Mesothelial cell of epicardium (in vitro differentiated cells): Measurements from ENCODE around the gene TAOK2. TPM values are rescaled to one million over a fixed set of nuclear protein-coding genes. Genes with fewer than 3 reads are reported as not detected.

Source experiments
- DNase-seq, 2 experiments: peaks; one replicate each; pipeline ENCODE4 v3.0.0; 2021; ENCODE audit warnings: low spot score in 2 of 2; ENCODE audit not compliant: unreplicated experiment in 2 of 2
- H3K27ac Mint-ChIP-seq: 2 replicates; pipeline ENCODE4 v1.8.0; 2021; ENCODE audit warnings: mixed read lengths
- H3K27me3 Mint-ChIP-seq: 2 replicates; pipeline ENCODE4 v1.8.0; 2021; ENCODE audit warnings: low read depth, mixed read lengths
- H3K36me3 Mint-ChIP-seq: 2 replicates; pipeline ENCODE4 v1.8.0; 2021; ENCODE audit warnings: mixed read lengths
- H3K4me1 Mint-ChIP-seq: 2 replicates; pipeline ENCODE4 v1.8.0; 2021; ENCODE audit warnings: mixed read lengths
- H3K4me3 Mint-ChIP-seq: 2 replicates; pipeline ENCODE4 v1.8.0; 2021; ENCODE audit warnings: mild to moderate bottlenecking, moderate library complexity, mixed read lengths
- H3K9me3 Mint-ChIP-seq: 2 replicates; pipeline ENCODE4 v1.8.0; 2021; ENCODE audit warnings: mixed read lengths
- total RNA-seq: library from RNA; stranded (reverse); gene quantifications from 3 replicates; pipeline ENCODE4 v1.2.1, GENCODE V29; 2021
- TF ChIP-seq, protein P1 (sequence below): fragments of 200-600 bp; sonication (generic); IDR thresholded peaks from one replicate; pipeline ENCODE4 v1.5.0; 2021; ENCODE audit warnings: antibody characterized with exemption; ENCODE audit not compliant: unreplicated experiment

The TAOK2 gene
- total RNA-seq, 1 donor from 2014 or later = 51.3 TPM

DNA sequence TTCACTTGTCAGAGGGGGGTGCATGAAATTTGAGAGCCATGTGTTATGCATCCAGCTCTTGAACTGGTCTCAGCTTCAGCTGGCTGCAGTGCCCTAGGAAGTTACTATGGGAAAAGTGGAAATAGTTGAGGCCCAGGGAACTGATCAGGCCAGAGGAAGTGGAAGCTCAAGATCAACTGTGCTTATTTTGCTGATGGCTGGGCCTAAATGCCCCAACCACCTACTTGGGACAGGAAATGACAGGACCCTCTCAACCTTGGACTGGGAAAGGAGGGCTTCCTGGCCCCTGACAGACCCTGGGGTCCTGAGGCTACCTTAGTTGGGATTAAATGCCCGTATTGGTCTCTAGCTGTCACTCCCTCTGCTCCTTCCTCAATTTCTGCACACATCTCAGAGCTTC, 1.2 kb upstream of the TAOK2 start:
- peaks cover 32% of the 10 kb centered on the region for H3K36me3 Mint-ChIP-seq
- H3K4me1 Mint-ChIP-seq = peaks cover 29% of the 10 kb centered on the region
- H3K27ac Mint-ChIP-seq = peak overlapping the region; percentile 9
- H3K4me3 Mint-ChIP-seq = no peak overlapping the region
- H3K9me3 Mint-ChIP-seq = peaks cover 4% of the 10 kb centered on the region
- H3K27me3 Mint-ChIP-seq = no peaks in the 10 kb centered on the region
- DNase-seq = no peak
- TF ChIP-seq, protein P1, sequence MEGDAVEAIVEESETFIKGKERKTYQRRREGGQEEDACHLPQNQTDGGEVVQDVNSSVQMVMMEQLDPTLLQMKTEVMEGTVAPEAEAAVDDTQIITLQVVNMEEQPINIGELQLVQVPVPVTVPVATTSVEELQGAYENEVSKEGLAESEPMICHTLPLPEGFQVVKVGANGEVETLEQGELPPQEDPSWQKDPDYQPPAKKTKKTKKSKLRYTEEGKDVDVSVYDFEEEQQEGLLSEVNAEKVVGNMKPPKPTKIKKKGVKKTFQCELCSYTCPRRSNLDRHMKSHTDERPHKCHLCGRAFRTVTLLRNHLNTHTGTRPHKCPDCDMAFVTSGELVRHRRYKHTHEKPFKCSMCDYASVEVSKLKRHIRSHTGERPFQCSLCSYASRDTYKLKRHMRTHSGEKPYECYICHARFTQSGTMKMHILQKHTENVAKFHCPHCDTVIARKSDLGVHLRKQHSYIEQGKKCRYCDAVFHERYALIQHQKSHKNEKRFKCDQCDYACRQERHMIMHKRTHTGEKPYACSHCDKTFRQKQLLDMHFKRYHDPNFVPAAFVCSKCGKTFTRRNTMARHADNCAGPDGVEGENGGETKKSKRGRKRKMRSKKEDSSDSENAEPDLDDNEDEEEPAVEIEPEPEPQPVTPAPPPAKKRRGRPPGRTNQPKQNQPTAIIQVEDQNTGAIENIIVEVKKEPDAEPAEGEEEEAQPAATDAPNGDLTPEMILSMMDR = no peak

DNA sequence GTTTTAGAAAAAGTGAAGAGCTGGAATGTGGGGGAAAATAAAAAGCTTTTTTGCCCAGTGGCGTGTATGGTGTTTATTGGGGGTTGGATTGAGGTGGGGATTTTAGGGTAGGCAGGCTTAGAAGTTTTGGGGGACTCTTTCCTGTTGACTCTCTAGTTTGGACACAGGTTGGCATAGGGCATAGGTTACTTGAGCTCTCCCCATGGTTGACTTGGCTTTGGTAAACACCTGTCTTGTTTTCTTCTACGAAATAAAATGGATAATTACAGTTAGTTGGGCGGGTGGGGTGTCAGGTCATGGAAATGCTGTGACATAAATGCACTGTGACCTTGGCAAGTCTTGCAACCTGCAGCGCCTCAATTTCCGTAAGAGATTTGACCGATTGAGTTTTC, 680 bp upstream of the TAOK2 start:
- TF ChIP-seq, protein P1 = no peak
- peak overlapping the region; percentile 72 for H3K27ac Mint-ChIP-seq
- H3K36me3 Mint-ChIP-seq = peaks cover 32% of the 10 kb centered on the region
- peaks cover 4% of the 10 kb centered on the region for H3K9me3 Mint-ChIP-seq
- H3K4me3 Mint-ChIP-seq = no peak overlapping the region
- H3K4me1 Mint-ChIP-seq = peaks cover 29% of the 10 kb centered on the region
- no peaks in the 10 kb centered on the region for H3K27me3 Mint-ChIP-seq
- DNase-seq = no peak

DNA sequence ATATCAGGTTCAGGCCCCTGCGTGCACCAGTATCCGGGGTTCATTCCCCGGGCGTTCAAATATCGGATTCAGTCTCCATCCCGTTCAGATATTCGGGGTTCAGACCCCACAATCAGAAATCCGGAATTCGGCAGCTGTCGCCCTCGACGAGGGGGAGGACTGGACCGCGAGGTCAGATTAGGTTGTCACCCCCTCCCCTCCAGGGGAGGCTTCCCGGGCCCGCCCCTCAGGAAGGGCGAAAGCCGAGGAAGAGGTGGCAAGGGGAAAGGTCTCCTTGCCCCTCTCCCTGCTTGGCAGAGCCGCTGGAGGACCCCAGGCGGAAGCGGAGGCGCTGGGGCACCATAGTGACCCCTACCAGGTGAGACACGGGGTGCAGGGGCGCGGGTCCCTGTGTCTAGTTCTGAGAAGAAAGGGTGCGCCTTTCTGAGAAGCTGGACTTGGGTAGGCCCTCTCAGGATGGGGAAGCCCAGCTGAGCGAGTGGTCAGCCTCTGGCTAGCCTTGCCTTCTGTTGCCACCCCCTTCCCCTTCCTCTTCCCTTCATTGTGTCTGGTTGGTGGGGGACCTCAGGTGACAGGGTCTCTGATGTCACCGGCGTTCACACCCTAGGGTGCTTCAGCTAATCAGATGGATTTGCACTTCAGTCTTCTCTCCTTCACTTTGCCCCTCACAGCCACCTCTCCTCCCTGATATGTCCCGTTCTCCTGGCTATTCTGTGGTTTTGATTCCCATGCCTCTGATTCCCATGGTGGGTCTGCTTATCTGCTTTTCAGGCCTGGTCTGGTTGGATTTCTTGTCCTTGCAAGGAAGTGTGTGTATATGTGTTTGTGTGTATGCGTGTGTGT, 844 bp downstream of the TAOK2 start:
- Mint-ChIP-seq H3K4me1 (peaks cover 29% of the 10 kb centered on the region), H3K27me3 (no peaks in the 10 kb centered on the region), H3K36me3 (peaks cover 34% of the 10 kb centered on the region), H3K4me3 (peak overlapping the region; percentile 95), H3K27ac (peak overlapping the region; percentile 91), H3K9me3 (peaks cover 4% of the 10 kb centered on the region)
- TF ChIP-seq, protein P1 = no peak
- DNase-seq = no peak

DNA sequence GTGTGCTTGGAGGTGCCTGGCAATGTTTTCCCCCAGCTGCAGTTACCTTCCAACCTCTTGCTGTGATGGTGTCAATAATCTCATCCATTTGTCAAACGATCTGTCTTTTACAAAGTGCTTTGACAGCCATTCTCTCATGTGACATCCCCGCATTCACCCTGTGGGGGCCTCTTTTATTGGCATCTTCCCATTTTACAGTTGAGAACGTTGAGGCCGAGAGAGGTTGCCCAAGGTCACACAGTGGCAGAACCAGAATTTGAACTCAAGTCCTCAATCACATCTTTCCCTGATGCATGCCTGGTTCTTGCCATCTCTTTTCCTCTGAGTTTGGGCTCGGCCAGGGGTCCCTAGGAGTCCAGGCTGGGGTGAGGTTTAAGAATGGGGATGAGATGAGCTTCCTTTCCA, 1.5 kb downstream of the TAOK2 start:
- Mint-ChIP-seq H3K4me1 (peaks cover 29% of the 10 kb centered on the region), H3K4me3 (peak overlapping the region; percentile 95), H3K9me3 (peaks cover 4% of the 10 kb centered on the region), H3K27ac (peak overlapping the region; percentile 9), H3K27me3 (no peaks in the 10 kb centered on the region), H3K36me3 (peaks cover 35% of the 10 kb centered on the region)
- TF ChIP-seq, protein P1 = no peak
- DNase-seq = no peak

DNA sequence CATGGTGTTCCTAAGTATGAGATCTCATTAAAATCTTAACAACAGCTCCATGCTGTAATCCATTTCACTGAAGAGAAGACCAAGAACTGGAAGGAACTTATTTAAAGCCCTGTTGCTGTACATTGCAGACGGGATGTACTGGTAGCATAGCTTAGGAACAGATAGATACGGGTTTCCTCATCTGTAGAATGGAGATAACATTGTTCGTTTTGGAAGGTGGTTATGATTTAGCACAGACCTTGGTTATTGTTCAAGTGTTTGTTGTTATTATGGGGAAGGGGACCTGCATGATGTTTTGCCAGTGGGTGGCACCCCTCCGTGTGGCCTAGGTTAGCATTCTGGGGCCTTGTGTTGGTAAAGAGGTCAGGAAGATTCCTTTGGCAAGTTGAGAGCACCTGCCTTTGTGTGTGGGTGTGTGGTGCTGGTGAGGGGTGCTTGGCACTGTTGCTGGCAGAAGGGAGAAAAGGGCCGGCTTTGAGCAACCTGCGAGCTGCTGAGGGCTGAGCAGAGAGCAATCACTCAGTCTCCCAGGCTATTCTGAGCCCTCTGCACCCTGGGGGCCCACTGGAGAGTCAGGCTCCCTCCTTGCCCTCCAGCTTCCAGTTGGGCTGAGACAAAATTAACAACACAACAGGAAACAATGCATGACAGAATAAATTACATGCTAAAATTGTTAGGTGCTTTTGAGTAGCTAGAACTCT, 2.3 kb downstream of the TAOK2 start:
- Mint-ChIP-seq H3K27ac (peak overlapping the region; percentile 9), H3K4me1 (peaks cover 29% of the 10 kb centered on the region), H3K27me3 (no peaks in the 10 kb centered on the region), H3K4me3 (peak overlapping the region; percentile 95), H3K36me3 (peaks cover 39% of the 10 kb centered on the region), H3K9me3 (peaks cover 4% of the 10 kb centered on the region)
- TF ChIP-seq, protein P1 = no peak
- no peak for DNase-seq
